Measurements from ENCODE around the gene DCPS.
"Not testable (repeated sequence)": the region's sequence is repeated elsewhere in the genome, so short reads cannot be mapped to it uniquely, and the experiment has no call there.

Gene DCPS

GRCh38 chr11:126355926-126356897 lies 52.4 kb downstream of the DCPS start:
- H3K27me3 ChIP-seq (ENCODE audit: insufficient read depth, low read length), result no peaks in the 10 kb centered on the region
- H2AFZ ChIP-seq (ENCODE audit: low read depth, low read length), result no peak overlapping the region
- H3K36me3 ChIP-seq (ENCODE audit: insufficient read depth, low read length), result no peaks in the 10 kb centered on the region
- H3K9me3 ChIP-seq (ENCODE audit: low read length), result no peaks in the 10 kb centered on the region
- peaks cover 18% of the 10 kb centered on the region for H3K4me1 ChIP-seq (ENCODE audit: insufficient read depth, low read length)
- peak overlapping the region; percentile 86 for H3K4me3 ChIP-seq (ENCODE audit: low read length)

- Histone ChIP-seq H3K36me3 (ENCODE audit: insufficient read depth, low read length) (no peaks in the 10 kb centered on the region), H3K9me3 (ENCODE audit: low read length) (no peaks in the 10 kb centered on the region), H3K4me1 (ENCODE audit: insufficient read depth, low read length) (peaks cover 18% of the 10 kb centered on the region), H2AFZ (ENCODE audit: low read depth, low read length) (no peak overlapping the region), H3K4me3 (ENCODE audit: low read length) (no peak overlapping the region), H3K27me3 (ENCODE audit: insufficient read depth, low read length) (no peaks in the 10 kb centered on the region)
These were observed 53.4 kb downstream of the DCPS start for GRCh38 chr11:126357055-126357962.

GRCh38 chr11:126357969-126358762 lies 54.3 kb downstream of the DCPS start:
- Histone ChIP-seq H3K4me3 (ENCODE audit: low read length) (no peak overlapping the region), H3K4me1 (ENCODE audit: insufficient read depth, low read length) (peaks cover 18% of the 10 kb centered on the region), H3K9me3 (ENCODE audit: low read length) (no peaks in the 10 kb centered on the region), H2AFZ (ENCODE audit: low read depth, low read length) (no peak overlapping the region), H3K27me3 (ENCODE audit: insufficient read depth, low read length) (no peaks in the 10 kb centered on the region), H3K36me3 (ENCODE audit: insufficient read depth, low read length) (no peaks in the 10 kb centered on the region)

DNA sequence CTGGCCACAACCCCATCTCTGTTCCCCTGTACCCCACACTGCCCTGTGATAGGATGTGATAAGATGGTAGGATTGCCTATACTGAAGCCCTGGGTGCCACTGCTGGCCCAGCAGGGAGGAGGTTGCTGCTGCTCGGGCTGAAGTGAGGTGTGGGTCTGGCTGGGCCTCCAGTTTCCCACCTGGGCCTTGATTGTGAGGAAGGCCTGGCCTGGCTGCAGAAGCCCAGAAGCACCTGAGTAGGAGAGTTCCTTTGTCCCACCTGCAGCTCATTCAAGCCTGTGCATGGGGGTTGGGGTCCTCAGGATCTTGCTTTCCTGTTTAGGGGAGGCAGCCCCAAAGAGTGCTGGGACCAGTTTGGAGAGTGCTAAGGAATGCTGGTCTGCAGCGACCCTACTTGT lies 54.9 kb downstream of the DCPS start:
- Histone ChIP-seq H2AFZ (ENCODE audit: low read depth, low read length) (no peak overlapping the region), H3K4me3 (ENCODE audit: low read length) (no peak overlapping the region), H3K27me3 (ENCODE audit: insufficient read depth, low read length) (no peaks in the 10 kb centered on the region), H3K36me3 (ENCODE audit: insufficient read depth, low read length) (no peaks in the 10 kb centered on the region), H3K4me1 (ENCODE audit: insufficient read depth, low read length) (peaks cover 23% of the 10 kb centered on the region), H3K9me3 (ENCODE audit: low read length) (no peaks in the 10 kb centered on the region)

DNA sequence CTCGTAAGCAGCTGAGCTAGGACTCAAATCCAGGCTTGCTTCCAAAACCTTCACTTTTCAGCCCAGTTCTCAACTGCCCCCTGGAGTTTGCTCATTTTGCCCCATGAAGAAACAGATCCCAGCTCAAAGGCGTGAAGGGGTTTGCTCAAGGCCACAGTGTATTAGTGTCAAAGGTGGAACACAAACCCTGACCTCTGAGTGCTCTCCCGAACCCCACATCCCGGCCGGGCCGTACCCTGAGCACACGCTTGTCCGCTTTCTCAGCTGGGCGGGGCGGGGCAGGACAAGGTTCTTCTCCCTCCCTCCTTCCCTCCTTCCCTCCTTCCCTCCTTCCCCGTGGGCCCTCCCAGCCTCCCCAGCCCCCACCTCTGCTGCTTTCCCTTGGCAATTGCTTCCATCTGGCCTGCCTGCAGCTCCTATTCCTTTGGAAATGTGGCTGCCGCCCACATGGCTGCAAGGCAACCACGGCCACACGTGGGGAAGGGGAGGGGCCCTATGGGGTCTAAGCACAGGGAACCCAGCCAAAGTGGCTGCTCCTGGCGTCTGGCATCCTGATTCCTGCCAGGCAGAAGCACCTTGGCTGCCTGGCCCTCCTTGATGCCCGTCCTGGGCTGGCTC lies 55.7 kb downstream of the DCPS start:
- peaks cover 22% of the 10 kb centered on the region for H3K4me1 ChIP-seq (ENCODE audit: insufficient read depth, low read length)
- no peak overlapping the region for H3K4me3 ChIP-seq (ENCODE audit: low read length)
- no peaks in the 10 kb centered on the region for H3K27me3 ChIP-seq (ENCODE audit: insufficient read depth, low read length)
- H3K36me3 ChIP-seq (ENCODE audit: insufficient read depth, low read length), result no peaks in the 10 kb centered on the region
- no peak overlapping the region for H2AFZ ChIP-seq (ENCODE audit: low read depth, low read length)
- H3K9me3 ChIP-seq (ENCODE audit: low read length), result no peaks in the 10 kb centered on the region

- Histone ChIP-seq H3K4me1 (ENCODE audit: insufficient read depth, low read length) (peaks cover 19% of the 10 kb centered on the region), H3K9me3 (ENCODE audit: low read length) (no peaks in the 10 kb centered on the region), H3K4me3 (ENCODE audit: low read length) (no peak overlapping the region), H3K36me3 (ENCODE audit: insufficient read depth, low read length) (no peaks in the 10 kb centered on the region), H2AFZ (ENCODE audit: low read depth, low read length) (no peak overlapping the region), H3K27me3 (ENCODE audit: insufficient read depth, low read length) (no peaks in the 10 kb centered on the region)
These were observed 56.2 kb downstream of the DCPS start for GRCh38 chr11:126360049-126360446.

DNA sequence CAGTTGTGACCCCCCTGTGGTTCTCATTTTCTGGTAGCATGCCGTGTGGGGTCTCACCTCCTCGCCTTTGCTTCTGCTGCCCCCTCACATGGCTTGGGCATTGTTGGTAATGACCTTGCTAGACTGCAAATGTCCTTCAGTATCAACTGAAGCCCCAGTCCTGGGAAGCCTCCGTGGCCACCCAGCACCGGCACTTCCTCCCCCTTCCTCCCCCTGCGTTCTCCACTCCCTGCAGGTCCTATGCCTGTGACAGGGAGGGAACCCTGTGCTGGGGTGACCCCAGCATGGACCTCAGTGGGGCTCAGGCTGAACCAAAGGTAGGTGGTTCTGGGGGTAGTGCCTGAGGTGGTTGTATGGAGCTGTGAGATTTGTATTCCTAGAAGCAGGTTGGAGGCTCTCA lies 57.5 kb downstream of the DCPS start:
- Histone ChIP-seq H3K4me1 (ENCODE audit: insufficient read depth, low read length) (peaks cover 14% of the 10 kb centered on the region), H2AFZ (ENCODE audit: low read depth, low read length) (no peak overlapping the region), H3K4me3 (ENCODE audit: low read length) (no peak overlapping the region)

DNA sequence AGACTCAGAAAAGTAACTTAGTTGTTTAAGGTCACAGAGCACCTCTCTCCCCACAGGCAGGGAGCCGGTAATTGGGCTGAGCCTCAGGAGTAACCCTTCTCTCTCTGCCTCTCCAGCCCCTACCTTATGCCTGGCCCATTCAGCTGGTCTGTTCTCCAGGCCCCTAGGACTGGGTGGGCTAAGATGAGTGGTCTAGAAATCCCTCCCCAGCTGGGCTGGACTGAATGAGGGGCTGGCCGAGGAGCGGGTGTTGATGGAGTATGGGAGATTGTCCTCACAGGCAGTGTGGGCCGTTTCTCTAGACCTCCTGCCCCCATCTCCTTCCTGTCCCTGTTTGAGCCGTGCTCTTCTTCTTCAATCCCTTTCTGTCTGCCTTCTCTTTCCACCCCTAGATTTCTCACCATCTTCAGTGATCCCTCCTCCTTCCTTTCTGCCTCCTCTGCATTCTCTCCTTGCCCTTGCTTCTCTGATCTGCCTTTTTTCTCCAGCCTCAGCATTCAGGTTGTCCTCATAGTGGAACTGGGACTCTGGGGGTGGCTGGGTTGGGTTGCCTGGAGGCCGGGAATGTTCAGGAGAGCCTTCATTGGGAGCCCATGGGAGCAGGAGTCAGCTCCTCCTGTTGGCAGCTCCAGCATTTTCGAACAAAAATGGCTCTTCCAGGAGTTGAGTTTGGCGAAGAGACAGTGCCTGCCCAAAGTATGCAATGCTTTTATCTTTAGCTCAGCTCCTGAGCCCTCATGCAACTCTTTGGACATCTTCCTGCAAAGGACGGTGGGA lies 59.2 kb downstream of the DCPS start:
- peaks cover 6% of the 10 kb centered on the region for H3K4me1 ChIP-seq (ENCODE audit: insufficient read depth, low read length)

More for the DNA sequence above, 57.5 kb downstream of the DCPS start:
- Histone ChIP-seq H3K27me3 (ENCODE audit: insufficient read depth, low read length) (no peaks in the 10 kb centered on the region), H3K36me3 (ENCODE audit: insufficient read depth, low read length) (no peaks in the 10 kb centered on the region), H3K9me3 (ENCODE audit: low read length) (no peaks in the 10 kb centered on the region)

DNA sequence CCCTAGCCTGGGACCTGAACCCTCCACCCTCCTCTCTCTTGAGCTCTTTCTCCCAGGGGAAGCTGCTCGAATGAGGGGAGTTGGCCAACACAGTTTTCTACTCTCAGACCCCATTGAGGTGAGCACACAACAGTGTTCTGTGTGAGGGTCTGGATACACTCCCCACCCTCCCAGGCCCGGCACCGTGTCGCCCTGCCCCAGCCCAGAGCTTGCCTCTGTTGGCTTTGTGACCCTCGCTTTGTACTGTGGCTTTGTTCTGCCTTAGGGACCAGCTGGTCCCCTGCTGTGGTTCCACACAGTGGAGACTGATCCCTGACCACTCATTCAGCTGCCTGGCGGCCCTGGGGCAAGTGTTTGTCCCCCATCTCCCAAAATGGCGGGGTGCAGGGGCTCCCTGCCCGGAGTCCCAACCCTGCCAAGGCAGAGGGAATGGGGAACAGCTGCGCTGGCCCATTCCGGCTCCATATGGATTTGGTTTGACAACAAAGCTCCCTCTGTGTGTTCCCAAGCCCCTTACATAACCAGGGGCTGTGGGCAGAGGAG lies 59.9 kb downstream of the DCPS start:
- Histone ChIP-seq H3K36me3 (ENCODE audit: insufficient read depth, low read length) (no peaks in the 10 kb centered on the region), H3K27me3 (ENCODE audit: insufficient read depth, low read length) (no peaks in the 10 kb centered on the region), H3K4me1 (ENCODE audit: insufficient read depth, low read length) (peaks cover 6% of the 10 kb centered on the region), H3K9me3 (ENCODE audit: low read length) (no peaks in the 10 kb centered on the region), H2AFZ (ENCODE audit: low read depth, low read length) (no peak overlapping the region), H3K4me3 (ENCODE audit: low read length) (no peak overlapping the region)

More for the DNA sequence above, 59.2 kb downstream of the DCPS start:
- Histone ChIP-seq H3K36me3 (ENCODE audit: insufficient read depth, low read length) (no peaks in the 10 kb centered on the region), H3K27me3 (ENCODE audit: insufficient read depth, low read length) (no peaks in the 10 kb centered on the region), H2AFZ (ENCODE audit: low read depth, low read length) (no peak overlapping the region), H3K9me3 (ENCODE audit: low read length) (no peaks in the 10 kb centered on the region), H3K4me3 (ENCODE audit: low read length) (no peak overlapping the region)

DNA sequence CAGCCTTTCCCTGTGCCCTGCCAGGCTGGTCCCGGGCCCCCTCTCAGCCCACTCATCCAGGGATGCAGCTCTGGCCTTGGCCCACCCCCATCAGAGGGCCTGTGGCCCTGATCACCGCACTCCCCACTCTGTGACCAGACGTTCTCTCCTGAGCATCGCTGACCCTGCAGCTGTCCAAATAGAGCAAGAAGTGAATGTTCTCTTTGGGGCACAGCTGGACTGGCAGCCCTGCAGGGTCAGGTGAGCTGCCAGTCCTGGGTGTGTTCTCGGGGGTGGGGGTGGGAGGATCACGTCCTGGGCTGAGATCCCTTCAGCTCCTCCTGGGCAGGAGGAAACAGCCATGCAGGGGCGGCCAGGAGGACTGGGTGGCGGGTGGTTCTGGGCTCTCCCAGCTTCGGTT lies 60.9 kb downstream of the DCPS start:
- H2AFZ ChIP-seq (ENCODE audit: low read depth, low read length); H3K4me3 ChIP-seq (ENCODE audit: low read length); H3K27me3 ChIP-seq (ENCODE audit: insufficient read depth, low read length); H3K4me1 ChIP-seq (ENCODE audit: insufficient read depth, low read length); H3K9me3 ChIP-seq (ENCODE audit: low read length); H3K36me3 ChIP-seq (ENCODE audit: insufficient read depth, low read length): not testable (repeated sequence)

DNA sequence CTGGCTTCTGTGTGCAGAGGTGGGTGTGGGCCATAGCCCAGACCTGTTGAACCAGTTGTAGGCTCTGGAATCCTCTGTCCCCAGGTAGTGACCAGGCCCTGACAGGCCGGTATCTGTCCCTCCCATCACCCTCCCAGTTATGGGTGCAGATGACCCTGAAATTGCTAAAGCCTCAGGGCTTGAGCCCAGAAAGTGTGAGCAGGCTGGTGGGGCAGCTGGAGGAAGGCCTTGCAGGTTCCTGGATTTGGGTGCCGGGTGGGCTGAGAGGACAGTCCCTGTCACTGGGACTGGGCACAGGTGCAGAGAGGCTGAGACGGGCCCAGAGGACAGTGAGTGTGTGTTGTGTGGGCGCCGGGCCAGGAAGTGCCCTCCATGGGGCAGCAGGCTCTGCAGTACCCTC lies 61.6 kb downstream of the DCPS start:
- not testable (repeated sequence) for H3K4me3 ChIP-seq (ENCODE audit: low read length); H2AFZ ChIP-seq (ENCODE audit: low read depth, low read length); H3K36me3 ChIP-seq (ENCODE audit: insufficient read depth, low read length); H3K9me3 ChIP-seq (ENCODE audit: low read length); H3K27me3 ChIP-seq (ENCODE audit: insufficient read depth, low read length); H3K4me1 ChIP-seq (ENCODE audit: insufficient read depth, low read length)
